Right atrium auricular region (tissue), 2 donors: ENCODE measurements around the gene KMT2A. TPM values are rescaled to one million over a fixed set of nuclear protein-coding genes. Genes with fewer than 3 reads are reported as not detected.

Experiments
- DNase-seq: peaks from one replicate; pipeline ENCODE4 v3.0.0-alpha.2; 2019; ENCODE audit warnings: low spot score
- H3K27ac ChIP-seq, 2 donors: fragments of 200-600 bp; sonication (generic); 1 replicate in 1 of 2; 2 replicates in 1 of 2; pipeline ENCODE4 v1.5.1; 2016 to 2019
- H3K27me3 ChIP-seq, 2 donors: fragments of 200-600 bp; sonication (generic); one replicate each; pipeline versions ENCODE4 v1.5.1 to v1.6.0; 2017 to 2019
- H3K36me3 ChIP-seq: fragments of 200-600 bp; sonication (generic); one replicate; pipeline ENCODE4 v1.5.1; 2016
- H3K4me1 ChIP-seq, 2 donors: fragments of 200-600 bp; sonication (generic); one replicate each; pipeline versions ENCODE4 v1.5.1 to v1.6.0; 2017 to 2019
- H3K4me3 ChIP-seq, 2 donors: fragments of 200-600 bp; sonication (generic); 1 replicate in 1 of 2; 2 replicates in 1 of 2; pipeline ENCODE4 v1.5.1; 2017 to 2019; ENCODE audit warnings: mild to moderate bottlenecking in 1 of 2, moderate library complexity in 1 of 2
- H3K9me3 ChIP-seq, 2 donors: fragments of 200-600 bp; sonication (generic); one replicate each; pipeline ENCODE4 v1.5.1; 2019
- total RNA-seq, 2 donors: library from RNA; depleted of rRNA; stranded (reverse); fragments of >200 nt; gene quantifications; one replicate each; pipeline ENCODE4 v1.1.0, GENCODE V29; 2016
- TF ChIP-seq, protein P1 (sequence below), 2 donors: fragments of 200-600 bp; sonication (generic); IDR thresholded peaks; one replicate each; pipeline ENCODE4 v1.5.1; 2019; ENCODE audit warnings: antibody characterized with exemption in 2 of 2

The KMT2A gene
- total RNA-seq, 2 donors from 2014 or later = 28.1 to 41.7 TPM

DNA sequence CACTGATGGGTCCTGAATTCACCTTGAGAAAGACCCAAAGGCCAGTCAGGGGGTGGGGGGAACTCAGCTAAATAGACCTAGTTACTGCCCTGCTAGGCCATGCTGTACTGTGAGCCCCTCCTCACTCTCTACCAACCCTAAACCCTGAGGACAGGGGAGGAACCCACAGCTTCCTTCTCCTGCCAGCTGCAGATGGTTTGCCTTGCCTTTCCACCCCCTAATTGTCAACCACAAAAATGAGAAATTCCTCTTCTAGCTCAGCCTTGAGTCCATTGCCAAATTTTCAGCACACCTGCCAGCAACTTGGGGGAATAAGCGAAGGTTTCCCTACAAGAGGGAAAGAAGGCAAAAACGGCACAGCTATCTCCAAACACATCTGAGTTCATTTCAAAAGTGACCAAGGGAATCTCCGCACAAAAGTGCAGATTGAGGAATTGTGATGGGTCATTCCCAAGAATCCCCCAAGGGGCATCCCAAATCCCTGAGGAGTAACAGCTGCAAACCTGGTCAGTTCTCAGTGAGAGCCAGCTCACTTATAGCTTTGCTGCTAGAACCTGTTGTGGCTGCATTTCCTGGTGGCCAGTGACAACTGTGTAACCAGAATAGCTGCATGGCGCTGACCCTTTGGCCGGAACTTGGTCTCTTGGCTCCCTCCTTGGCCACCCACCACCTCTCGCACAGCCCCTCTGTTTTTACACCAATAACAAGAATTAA, 88.6 kb downstream of the KMT2A start:
- Histone ChIP-seq H3K4me1 (peaks cover 0 to 31% of the 10 kb centered on the region in 2 donors), H3K9me3 (no peaks in the 10 kb centered on the region), H3K4me3 (no peak overlapping the region), H3K27ac (no peak overlapping the region), H3K36me3 (peaks cover 28% of the 10 kb centered on the region), H3K27me3 (no peaks in the 10 kb centered on the region)
- TF ChIP-seq, protein P1, sequence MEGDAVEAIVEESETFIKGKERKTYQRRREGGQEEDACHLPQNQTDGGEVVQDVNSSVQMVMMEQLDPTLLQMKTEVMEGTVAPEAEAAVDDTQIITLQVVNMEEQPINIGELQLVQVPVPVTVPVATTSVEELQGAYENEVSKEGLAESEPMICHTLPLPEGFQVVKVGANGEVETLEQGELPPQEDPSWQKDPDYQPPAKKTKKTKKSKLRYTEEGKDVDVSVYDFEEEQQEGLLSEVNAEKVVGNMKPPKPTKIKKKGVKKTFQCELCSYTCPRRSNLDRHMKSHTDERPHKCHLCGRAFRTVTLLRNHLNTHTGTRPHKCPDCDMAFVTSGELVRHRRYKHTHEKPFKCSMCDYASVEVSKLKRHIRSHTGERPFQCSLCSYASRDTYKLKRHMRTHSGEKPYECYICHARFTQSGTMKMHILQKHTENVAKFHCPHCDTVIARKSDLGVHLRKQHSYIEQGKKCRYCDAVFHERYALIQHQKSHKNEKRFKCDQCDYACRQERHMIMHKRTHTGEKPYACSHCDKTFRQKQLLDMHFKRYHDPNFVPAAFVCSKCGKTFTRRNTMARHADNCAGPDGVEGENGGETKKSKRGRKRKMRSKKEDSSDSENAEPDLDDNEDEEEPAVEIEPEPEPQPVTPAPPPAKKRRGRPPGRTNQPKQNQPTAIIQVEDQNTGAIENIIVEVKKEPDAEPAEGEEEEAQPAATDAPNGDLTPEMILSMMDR (IDR thresholded peaks at IDR 0.05) = no peak
- DNase-seq = no peak

DNA sequence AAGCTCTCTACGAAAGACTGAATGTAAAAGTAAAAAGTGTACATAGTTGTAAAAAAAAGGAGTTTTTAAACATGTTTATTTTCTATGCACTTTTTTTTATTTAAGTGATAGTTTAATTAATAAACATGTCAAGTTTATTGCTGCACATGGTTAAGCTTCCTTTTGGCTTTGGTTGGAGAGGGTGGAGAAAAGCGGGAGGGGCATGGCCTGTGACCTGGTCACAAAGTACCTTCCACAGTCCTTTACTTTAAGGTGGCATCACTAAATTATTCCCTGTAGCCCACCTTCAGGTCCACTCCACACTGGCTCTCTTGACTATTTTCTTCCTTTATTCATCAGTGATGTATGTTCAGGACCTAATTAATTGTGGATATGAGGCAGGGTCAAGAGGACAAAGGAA, 90.4 kb downstream of the KMT2A start:
- no peak for DNase-seq
- Histone ChIP-seq H3K27ac (no peak overlapping the region), H3K27me3 (no peaks in the 10 kb centered on the region), H3K9me3 (no peaks in the 10 kb centered on the region), H3K36me3 (peaks cover 10% of the 10 kb centered on the region), H3K4me3 (no peak overlapping the region), H3K4me1 (peaks cover 0 to 41% of the 10 kb centered on the region in 2 donors)
- TF ChIP-seq, protein P1 (IDR thresholded peaks at IDR 0.05) = no peak

DNA sequence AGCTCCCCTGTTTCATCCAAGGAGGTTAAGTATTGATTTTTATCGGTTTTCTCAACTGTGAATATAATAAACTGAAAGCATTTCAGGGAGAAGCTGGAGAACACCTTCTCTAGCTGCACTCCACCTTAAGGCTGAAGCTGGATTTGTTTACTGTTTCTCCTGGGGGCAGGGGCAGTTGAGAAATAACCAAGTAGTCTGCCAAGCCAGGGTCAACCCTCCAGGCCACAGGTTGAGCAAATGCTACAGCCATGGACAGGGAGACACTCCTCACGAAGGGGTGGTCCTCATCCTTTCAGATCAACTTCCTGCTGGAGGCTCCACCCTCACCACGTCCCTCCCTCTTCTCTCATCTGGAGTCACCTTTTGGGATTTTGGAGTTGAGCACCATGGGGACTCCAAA, 90.8 kb downstream of the KMT2A start, which contains the start of gene TTC36:
Gene TTC36 (plus strand): TSS at position 366 of the 400 bp plus-strand sequence. CDS start 21 bp downstream, at position 387.
- H3K9me3 ChIP-seq = no peaks in the 10 kb centered on the region
- TF ChIP-seq, protein P1 (IDR thresholded peaks at IDR 0.05) = no peak
- no peaks in the 10 kb centered on the region for H3K27me3 ChIP-seq
- no peak within 1 kb of the TSS for H3K27ac ChIP-seq
- H3K4me3 ChIP-seq = no peak within 1 kb of the TSS
- DNase-seq = no peak
- H3K4me1 ChIP-seq = peaks cover 0 to 40% of the 10 kb centered on the region in 2 donors
- peaks cover 6% of the 10 kb centered on the region for H3K36me3 ChIP-seq

DNA sequence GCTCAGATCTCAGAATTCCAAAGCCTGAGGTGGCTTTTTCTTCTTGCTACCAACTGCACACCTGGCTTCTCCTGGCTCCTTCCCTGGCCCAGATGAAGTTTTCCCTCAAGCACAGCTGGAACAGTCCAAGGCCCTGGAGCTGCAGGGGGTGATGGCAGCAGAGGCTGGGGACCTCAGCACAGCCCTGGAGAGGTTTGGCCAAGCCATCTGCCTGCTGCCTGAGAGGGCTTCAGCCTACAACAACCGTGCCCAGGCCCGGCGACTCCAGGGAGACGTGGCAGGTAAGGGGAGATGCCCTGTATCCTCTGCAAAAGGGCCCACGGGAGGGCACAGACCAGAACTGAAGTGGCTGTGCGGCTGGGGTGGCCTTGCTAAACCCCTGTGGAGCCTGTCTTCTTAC, 92.2 kb downstream of the KMT2A start:
- Histone ChIP-seq H3K4me3 (no peak overlapping the region), H3K27me3 (no peaks in the 10 kb centered on the region), H3K9me3 (no peaks in the 10 kb centered on the region), H3K27ac (no peak overlapping the region), H3K36me3 (no peaks in the 10 kb centered on the region), H3K4me1 (peaks cover 0 to 33% of the 10 kb centered on the region in 2 donors)
- no peak for DNase-seq
- TF ChIP-seq, protein P1 (IDR thresholded peaks at IDR 0.05) = no peak

DNA sequence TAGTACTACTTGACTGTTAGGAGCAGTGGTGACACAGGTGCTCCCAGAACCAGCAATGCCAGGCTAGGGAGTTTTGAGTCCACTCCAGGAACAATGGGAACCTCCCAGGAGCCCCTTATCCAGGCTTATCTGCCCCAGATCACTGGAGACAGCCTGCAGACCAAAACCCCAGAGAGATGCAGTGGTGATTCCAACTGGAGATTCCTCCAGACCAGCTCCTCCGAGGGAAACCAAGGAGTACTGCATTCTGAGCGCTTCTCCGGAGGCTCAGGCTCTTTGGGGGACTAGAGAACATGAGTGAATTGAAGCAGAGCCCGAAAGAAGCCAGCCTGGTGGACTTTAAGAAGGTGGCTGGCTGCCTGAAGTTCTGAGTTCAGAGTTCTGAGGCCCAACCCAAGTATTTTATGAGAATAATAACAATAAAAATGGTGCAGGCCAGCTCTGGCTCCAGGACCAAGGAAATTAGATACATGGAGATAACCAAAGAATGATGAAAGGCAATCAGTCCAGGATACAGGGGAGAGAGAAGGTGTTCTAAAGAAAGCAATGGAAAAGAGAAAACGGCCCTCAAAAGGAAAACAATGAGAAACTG, 93.4 kb downstream of the KMT2A start:
- Histone ChIP-seq H3K4me1 (peaks cover 0 to 28% of the 10 kb centered on the region in 2 donors), H3K9me3 (no peaks in the 10 kb centered on the region), H3K27me3 (no peaks in the 10 kb centered on the region), H3K4me3 (peak overlapping the region; percentile 67 to 80), H3K36me3 (no peaks in the 10 kb centered on the region), H3K27ac (no peak overlapping the region)
- TF ChIP-seq, protein P1 (IDR thresholded peaks at IDR 0.05) = no peak
- peak; percentile 46 for DNase-seq
